IMR-90 (cell line): ENCODE results near the gene ECHS1. TPM values are rescaled to one million over a fixed set of nuclear protein-coding genes. Genes with fewer than 3 reads are reported as not detected.

ENCODE experiments used
- ATAC-seq: fragments of 200-7000 bp; cut with Tn5 transposase; 2 replicates; pipeline ENCODE4 v1.9.1; 2020; ENCODE audit warnings: low read depth, mild to moderate bottlenecking, moderate library complexity
- BruUV-seq: library from RNA; stranded (reverse); fragments of 400-500 nt; replicated peaks from 2 replicates; lab custom pipeline; 2021; lab: Mats Ljungman, UMichigan
- CTCF ChIA-PET: fragments of 300-600 bp; formaldehyde crosslinking; extraction: SDS; loops from one replicate; lab custom pipeline; 2021; ENCODE audit warnings: antibody characterized with exemption; lab: Yijun Ruan, JAX
- POLR2A ChIA-PET: fragments of 300-600 bp; sonication (Branson Sonifier 250); formaldehyde crosslinking; loops from one replicate; lab custom pipeline; 2022; ENCODE audit warnings: antibody characterized with exemption; ENCODE audit not compliant: unreplicated experiment; lab: Charles Lee
- DNase-seq: peaks from one replicate; pipeline ENCODE4 v3.0.0; 2013
- H2AFZ ChIP-seq: replicated peaks from 2 replicates; pipeline ENCODE3; 2013; ENCODE audit warnings: low read length, mild to moderate bottlenecking; ENCODE audit not compliant: poor library complexity
- H2AK5ac ChIP-seq: 2 replicates; pipeline ENCODE4 v1.6.1; 2013; ENCODE audit warnings: low read depth, low read length, inconsistent platforms
- H2AK9ac ChIP-seq: replicated peaks from 2 replicates; pipeline ENCODE3; 2013; ENCODE audit warnings: mild to moderate bottlenecking, low read depth, low read length, moderate library complexity; ENCODE audit not compliant: poor library complexity
- H2BK120ac ChIP-seq: 2 replicates; pipeline ENCODE4 v1.6.1; 2013; ENCODE audit warnings: low read depth, low read length, inconsistent platforms
- H2BK15ac ChIP-seq: 3 replicates; pipeline ENCODE4 v1.6.1; 2013; ENCODE audit warnings: low read depth, low read length, inconsistent platforms
- H2BK20ac ChIP-seq: 2 replicates; pipeline ENCODE4 v1.6.1; 2013; ENCODE audit warnings: low read depth, mild to moderate bottlenecking, inconsistent platforms, low read length, moderate library complexity
- H2BK5ac ChIP-seq: 2 replicates; pipeline ENCODE4 v1.6.1; 2013; ENCODE audit warnings: mild to moderate bottlenecking, low read depth, low read length, inconsistent platforms; ENCODE audit not compliant: poor library complexity, severe bottlenecking
- H3K14ac ChIP-seq: replicated peaks from 2 replicates; pipeline ENCODE4 v1.6.1; 2013; ENCODE audit warnings: low read depth, low read length, inconsistent platforms
- H3K18ac ChIP-seq: 2 replicates; pipeline ENCODE4 v1.6.1; 2013; ENCODE audit warnings: low read depth, low read length, control low read depth
- H3K23ac ChIP-seq: 2 replicates; pipeline ENCODE4 v1.6.1; 2013; ENCODE audit warnings: low read depth, low read length, inconsistent platforms
- H3K27ac ChIP-seq: 2 replicates; pipeline ENCODE4 v1.5.1; 2013; ENCODE audit warnings: mild to moderate bottlenecking, control low read depth, low read length; ENCODE audit not compliant: insufficient read depth
- H3K27me3 ChIP-seq: 2 replicates; pipeline ENCODE4 v1.6.1; 2013; ENCODE audit warnings: low read length; ENCODE audit not compliant: control insufficient read depth, insufficient read depth
- H3K36me3 ChIP-seq: 2 replicates; pipeline ENCODE4 v1.6.1; 2013; ENCODE audit warnings: low read length, mixed read lengths; ENCODE audit not compliant: control insufficient read depth, insufficient read depth
- H3K4ac ChIP-seq: 2 replicates; pipeline ENCODE4 v1.6.1; 2013; ENCODE audit warnings: low read depth, low read length, inconsistent platforms
- H3K4me1 ChIP-seq: 2 replicates; pipeline ENCODE4 v1.6.1; 2013; ENCODE audit warnings: low read length, mixed read lengths; ENCODE audit not compliant: control insufficient read depth, insufficient read depth
- H3K4me2 ChIP-seq: 2 replicates; pipeline ENCODE4 v1.6.1; 2013; ENCODE audit warnings: low read depth, mild to moderate bottlenecking, control low read depth, low read length, moderate library complexity
- H3K4me3 ChIP-seq: 2 replicates; pipeline ENCODE4 v1.5.1; 2013; ENCODE audit warnings: low read depth, mild to moderate bottlenecking, control low read depth, low read length, moderate library complexity; ENCODE audit not compliant: insufficient read depth
- H3K56ac ChIP-seq: 2 replicates; pipeline ENCODE4 v1.6.1; 2013; ENCODE audit warnings: low read length, inconsistent platforms; ENCODE audit not compliant: insufficient read depth; ENCODE audit errors: extremely low read depth
- H3K79me1 ChIP-seq, 2 experiments: 2 replicates each; pipeline ENCODE4 v1.6.1; 2013; ENCODE audit warnings: low read length in 2 of 2, inconsistent platforms in 1 of 2, low read depth in 1 of 2
- H3K9ac ChIP-seq: 2 replicates; pipeline ENCODE4 v1.6.1; 2013; ENCODE audit warnings: low read depth, low read length, control low read depth
- H3K9me1 ChIP-seq: 2 replicates; pipeline ENCODE4 v1.6.1; 2013; ENCODE audit warnings: low read length, inconsistent platforms; ENCODE audit not compliant: insufficient read depth
- H3K9me3 ChIP-seq: 2 replicates; pipeline ENCODE4 v1.6.1; 2013; ENCODE audit warnings: low read length; ENCODE audit not compliant: control insufficient read depth, insufficient read depth
- H4K20me1 ChIP-seq: 2 replicates; pipeline ENCODE4 v1.6.1; 2013; ENCODE audit warnings: low read length, inconsistent platforms; ENCODE audit not compliant: insufficient read depth
- H4K5ac ChIP-seq: 2 replicates; pipeline ENCODE4 v1.6.1; 2013; ENCODE audit warnings: mild to moderate bottlenecking, low read depth, low read length, control low read depth
- H4K8ac ChIP-seq, 2 experiments: 2 replicates each; pipeline ENCODE4 v1.6.1; 2013; ENCODE audit warnings: low read depth in 2 of 2, low read length in 2 of 2, control low read depth in 1 of 2, inconsistent platforms in 1 of 2
- H4K91ac ChIP-seq: 2 replicates; pipeline ENCODE4 v1.6.1; 2013; ENCODE audit warnings: low read depth, low read length, inconsistent platforms; ENCODE audit not compliant: insufficient read depth
- BHLHE40 ChIP-seq: fragments of 150-350 bp; IDR thresholded peaks from 2 replicates; pipeline ENCODE4 v1.6.1; 2016; ENCODE audit warnings: mild to moderate bottlenecking, low read depth, low read length
- CEBPB ChIP-seq: IDR thresholded peaks from 2 replicates; pipeline ENCODE4 v1.6.1; 2012; ENCODE audit warnings: low read depth, low read length, improper control_type of control experiment
- CHD1 ChIP-seq: IDR thresholded peaks from 2 replicates; pipeline ENCODE4 v1.6.1; 2012; ENCODE audit warnings: low read depth, low read length, improper control_type of control experiment
- CTCF ChIP-seq: conservative IDR thresholded peaks from 2 replicates; pipeline ENCODE4 v1.5.1; 2012; ENCODE audit warnings: mild to moderate bottlenecking, low read depth, low read length, improper control_type of control experiment
- ELK1 ChIP-seq: fragments of 150-350 bp; IDR thresholded peaks from 2 replicates; pipeline ENCODE4 v1.6.1; 2016; ENCODE audit warnings: low read depth, mild to moderate bottlenecking, low read length, moderate library complexity, borderline replicate concordance
- FOS ChIP-seq: fragments of 150-350 bp; IDR thresholded peaks from 2 replicates; pipeline ENCODE4 v1.6.1; 2016; ENCODE audit warnings: low read depth, low read length
- MAFK ChIP-seq: IDR thresholded peaks from 2 replicates; pipeline ENCODE4 v1.6.1; 2012; ENCODE audit warnings: low read depth, low read length, improper control_type of control experiment
- MAZ ChIP-seq: IDR thresholded peaks from 2 replicates; pipeline ENCODE4 v1.6.1; 2012; ENCODE audit warnings: low read depth, mild to moderate bottlenecking, low read length, improper control_type of control experiment, moderate library complexity, borderline replicate concordance
- MXI1 ChIP-seq: IDR thresholded peaks from 2 replicates; pipeline ENCODE4 v1.6.1; 2012; ENCODE audit warnings: low read depth, mild to moderate bottlenecking, low read length, moderate library complexity, borderline replicate concordance
- NFE2L2 ChIP-seq: fragments of 150-350 bp; IDR thresholded peaks from 2 replicates; pipeline ENCODE4 v1.6.1; 2016; ENCODE audit warnings: low read depth, mild to moderate bottlenecking, low read length
- POLR2A ChIP-seq: IDR thresholded peaks from 2 replicates; pipeline ENCODE4 v1.6.1; 2012; ENCODE audit warnings: mild to moderate bottlenecking, low read depth, low read length
- RCOR1 ChIP-seq: IDR thresholded peaks from 2 replicates; pipeline ENCODE4 v1.6.1; 2012; ENCODE audit warnings: mild to moderate bottlenecking, low read length, improper control_type of control experiment; ENCODE audit not compliant: insufficient replicate concordance
- RFX5 ChIP-seq: IDR thresholded peaks from 2 replicates; pipeline ENCODE4 v1.8.0; 2012; ENCODE audit warnings: low read depth, mild to moderate bottlenecking, low read length, moderate library complexity
- SMC3 ChIP-seq: fragments of 150-350 bp; IDR thresholded peaks from 2 replicates; pipeline ENCODE4 v1.6.1; 2016; ENCODE audit warnings: low read depth, mild to moderate bottlenecking, antibody characterized with exemption, low read length, moderate library complexity
- USF2 ChIP-seq: fragments of 150-350 bp; IDR thresholded peaks from 2 replicates; pipeline ENCODE4 v1.6.1; 2017; ENCODE audit warnings: mild to moderate bottlenecking, antibody characterized with exemption, low read length, low read depth
- WGBS, 2 experiments: methylation state at CpG; one replicate each; pipeline versions ENCODE4 v1.1.5 to v1.1.7; 2013; ENCODE audit warnings: missing lambda C conversion rate in 2 of 2; ENCODE audit not compliant: insufficient read length in 1 of 2; ENCODE audit errors: extremely low coverage in 2 of 2; 5-methylcytosine and 5-hydroxymethylcytosine counted together
- dilution Hi-C: fragments of 300-500 bp; cut with HindIII; formaldehyde crosslinking; loops from one replicate; pipeline ENCODE4 v1.14.3; 2018; ENCODE audit warnings: low sequenced_read_pairs; ENCODE audit not compliant: unreplicated experiment
- in situ Hi-C: fragments of 300-500 bp; cut with MboI; formaldehyde crosslinking; loops from 3 replicates; pipeline ENCODE4 v1.14.3; 2019; ENCODE audit warnings: low sequenced_read_pairs, inconsistent platforms, mixed read lengths
- intact Hi-C: fragments of 100-400 bp; cut with micrococcal nuclease; formaldehyde crosslinking; loops from 2 replicates; pipeline ENCODE4 v1.10.0; 2022
- polyA plus RNA-seq, 3 experiments: library from polyadenylated mRNA; depleted of rRNA; stranded (reverse); fragments of >200 nt; gene quantifications; 2 replicates each; pipeline ENCODE4 v1.2.3, GENCODE V29; 2012; ENCODE audit warnings: low replicate concordance in 1 of 3
- total RNA-seq: library from RNA; depleted of rRNA; stranded (reverse); fragments of >200 nt; gene quantifications from 2 replicates; pipeline ENCODE4 v1.2.3, GENCODE V29; 2012

Gene ECHS1
- total and polyA plus RNA-seq, 2 of the 4 experiments (the other 2 are of a cell fraction): 60.8 to 84.2 TPM

- dilution Hi-C loops (no loop called here), in situ Hi-C loops (no loop called here), intact Hi-C loops (no loop called here)
- H3K27ac ChIP-seq: no peak overlapping the region
- H3K36me3 ChIP-seq: peaks cover 11% of the 10 kb centered on the region; the same call in 1 of the 2 replicates
- no peak overlapping the region for H2BK5ac ChIP-seq
- no peak overlapping the region for H3K18ac ChIP-seq
- H3K23ac ChIP-seq: no peak overlapping the region
- no peak overlapping the region for H3K56ac ChIP-seq
- H3K9ac ChIP-seq: no peak overlapping the region
- H4K5ac ChIP-seq: no peak overlapping the region
- H2BK120ac ChIP-seq: no peak overlapping the region
- no peak overlapping the region for H2AK9ac ChIP-seq
- H4K8ac ChIP-seq: no peak overlapping the region
- no peak overlapping the region for H3K4ac ChIP-seq
- H3K14ac ChIP-seq: no peak overlapping the region
- no TSS peak for BruUV-seq
- no peak overlapping the region for H3K4me3 ChIP-seq
- no peak overlapping the region for H2AFZ ChIP-seq
- H2AK5ac ChIP-seq: no peak overlapping the region
- H3K9me1 ChIP-seq: no peaks in the 10 kb centered on the region; the same call in 1 of the 2 replicates
- no peaks in the 10 kb centered on the region for H4K20me1 ChIP-seq
- no peak overlapping the region for H2BK15ac ChIP-seq
- H3K27me3 ChIP-seq: no peaks in the 10 kb centered on the region
- no peaks in the 10 kb centered on the region for H3K9me3 ChIP-seq
- no peak overlapping the region for H3K4me2 ChIP-seq
- DNase-seq: no peak
- no peak for ATAC-seq
- 87% methylated on average over 13 of the region's 39 CpGs; no CpG with 5 or more reads in 1 of the 2 experiments for WGBS, 2 experiments
- CTCF ChIA-PET: no interaction called here
- H2BK20ac ChIP-seq: no peak overlapping the region
- POLR2A ChIA-PET: no interaction called here
- H3K79me1 ChIP-seq: no peaks in the 10 kb centered on the region
- H3K4me1 ChIP-seq: no peaks in the 10 kb centered on the region
- H4K91ac ChIP-seq: no peak overlapping the region
- TF ChIP-seq CEBPB (no peak), RCOR1 (no peak), CTCF (no peak), CHD1 (no peak), POLR2A (no peak), FOS (no peak), USF2 (no peak), MAZ (no peak), MAFK (no peak), RFX5 (no peak), NFE2L2 (no peak), MXI1 (no peak), ELK1 (no peak), SMC3 (no peak), BHLHE40 (no peak)
Measured at GRCh38 chr10:133388973-133389818, 16.0 kb upstream of the ECHS1 start.
